Nephron (organoid): ENCODE data around the gene CBX5.
A peak's percentile ranks its signal among the peaks of the same experiment; 100 is the strongest.

Experiments used
- H3K27ac Mint-ChIP-seq, 3 experiments: 2 replicates each; pipeline ENCODE4 v1.8.0; 2020; ENCODE audit warnings: mixed read lengths in 3 of 3, mild to moderate bottlenecking in 2 of 3, moderate library complexity in 1 of 3
- H3K27me3 Mint-ChIP-seq: 2 replicates; pipeline ENCODE4 v1.8.0; 2021; ENCODE audit warnings: low read depth, mild to moderate bottlenecking, moderate library complexity, mixed read lengths
- H3K36me3 Mint-ChIP-seq: 2 replicates; pipeline ENCODE4 v1.8.0; 2020; ENCODE audit warnings: low read depth, mixed read lengths
- H3K4me1 Mint-ChIP-seq: 2 replicates; pipeline ENCODE4 v1.8.0; 2020; ENCODE audit warnings: mixed read lengths
- H3K4me3 Mint-ChIP-seq, 3 experiments: 2 replicates each; pipeline ENCODE4 v1.8.0; 2020; ENCODE audit warnings: mild to moderate bottlenecking in 3 of 3, mixed read lengths in 3 of 3, moderate library complexity in 2 of 3
- H3K9me3 Mint-ChIP-seq: 2 replicates; pipeline ENCODE4 v1.8.0; 2020; ENCODE audit warnings: mixed read lengths
- TF ChIP-seq, protein P1 (sequence below), 3 experiments: fragments of 200-600 bp; sonication (generic); IDR thresholded peaks; one replicate each; pipeline ENCODE4 v1.5.0; 2021; ENCODE audit warnings: antibody characterized with exemption in 3 of 3; ENCODE audit not compliant: unreplicated experiment in 3 of 3

Gene CBX5

DNA sequence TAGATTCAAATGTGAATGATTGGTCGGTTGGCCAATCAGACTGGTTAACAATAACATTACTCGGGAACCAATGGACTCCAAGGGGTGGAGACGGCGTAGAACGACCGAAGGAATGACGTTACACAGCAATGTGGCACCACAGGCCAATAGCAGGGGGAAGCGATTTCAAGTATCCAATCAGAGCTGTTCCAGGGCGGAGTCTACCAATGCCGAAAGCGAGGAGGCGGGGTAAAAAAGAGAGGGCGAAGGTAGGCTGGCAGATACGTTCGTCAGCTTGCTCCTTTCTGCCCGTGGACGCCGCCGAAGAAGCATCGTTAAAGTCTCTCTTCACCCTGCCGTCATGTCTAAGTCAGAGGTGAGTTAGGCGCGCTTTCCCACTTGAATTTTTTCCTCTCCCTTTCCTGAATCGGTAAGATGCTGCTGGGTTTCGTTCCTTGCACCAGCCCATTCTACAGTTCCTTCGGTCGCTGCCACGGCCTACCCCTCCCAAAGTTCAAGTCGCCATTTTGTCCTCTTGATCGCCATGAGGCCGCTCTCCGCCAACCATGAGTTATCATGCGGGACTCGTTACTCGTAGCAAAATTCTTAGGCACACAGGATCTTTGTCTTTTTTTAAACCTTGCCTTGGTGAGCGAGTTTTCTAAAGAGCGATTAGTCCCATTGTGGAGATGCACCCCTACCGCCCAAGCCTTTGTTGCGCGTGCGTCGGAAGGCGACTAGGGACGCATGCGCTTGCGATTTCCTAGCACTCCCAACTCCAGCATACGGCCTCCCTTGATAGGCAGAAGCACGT, 742 bp upstream of the CBX5 start, which contains the start of gene HNRNPA1:
Gene HNRNPA1, plus strand, starts transcription at position 259 of the 793 bp plus-strand sequence. Its CDS starts 82 bp downstream, at position 341.
- TF ChIP-seq, protein P1, sequence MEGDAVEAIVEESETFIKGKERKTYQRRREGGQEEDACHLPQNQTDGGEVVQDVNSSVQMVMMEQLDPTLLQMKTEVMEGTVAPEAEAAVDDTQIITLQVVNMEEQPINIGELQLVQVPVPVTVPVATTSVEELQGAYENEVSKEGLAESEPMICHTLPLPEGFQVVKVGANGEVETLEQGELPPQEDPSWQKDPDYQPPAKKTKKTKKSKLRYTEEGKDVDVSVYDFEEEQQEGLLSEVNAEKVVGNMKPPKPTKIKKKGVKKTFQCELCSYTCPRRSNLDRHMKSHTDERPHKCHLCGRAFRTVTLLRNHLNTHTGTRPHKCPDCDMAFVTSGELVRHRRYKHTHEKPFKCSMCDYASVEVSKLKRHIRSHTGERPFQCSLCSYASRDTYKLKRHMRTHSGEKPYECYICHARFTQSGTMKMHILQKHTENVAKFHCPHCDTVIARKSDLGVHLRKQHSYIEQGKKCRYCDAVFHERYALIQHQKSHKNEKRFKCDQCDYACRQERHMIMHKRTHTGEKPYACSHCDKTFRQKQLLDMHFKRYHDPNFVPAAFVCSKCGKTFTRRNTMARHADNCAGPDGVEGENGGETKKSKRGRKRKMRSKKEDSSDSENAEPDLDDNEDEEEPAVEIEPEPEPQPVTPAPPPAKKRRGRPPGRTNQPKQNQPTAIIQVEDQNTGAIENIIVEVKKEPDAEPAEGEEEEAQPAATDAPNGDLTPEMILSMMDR (IDR thresholded peaks at IDR 0.05; ENCODE audit: unreplicated experiment in 3 of 3): no peak
- no peak within 1 kb of the TSS for H3K27ac Mint-ChIP-seq
- H3K27me3 Mint-ChIP-seq: no peaks in the 10 kb centered on the region
- H3K4me3 Mint-ChIP-seq: no peak within 1 kb of the TSS
- peaks cover 51% of the 10 kb centered on the region for H3K4me1 Mint-ChIP-seq
- H3K9me3 Mint-ChIP-seq: no peaks in the 10 kb centered on the region
- H3K36me3 Mint-ChIP-seq: peaks cover 6% of the 10 kb centered on the region

DNA sequence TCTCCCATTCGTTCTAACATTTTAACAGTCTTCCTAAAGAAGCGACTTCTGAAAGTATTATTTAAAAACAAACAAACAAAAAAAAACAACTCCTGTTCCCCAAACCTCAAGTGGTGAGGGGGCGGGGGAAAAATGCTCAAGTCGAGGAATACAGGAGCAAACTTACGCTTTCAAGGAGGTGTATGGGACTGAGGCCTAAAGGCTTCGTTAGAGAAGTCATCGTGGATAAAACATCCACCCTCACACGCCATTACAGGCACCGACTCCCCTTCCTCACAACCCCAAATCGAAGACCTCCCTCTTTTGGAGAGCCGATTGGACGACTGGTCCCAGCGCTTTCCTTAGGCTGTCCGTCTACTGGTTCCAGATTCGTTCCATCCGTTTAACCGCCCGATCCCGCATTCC, 693 bp downstream of the CBX5 start:
- Mint-ChIP-seq H3K4me3 (no peak overlapping the region), H3K36me3 (peaks cover 12% of the 10 kb centered on the region), H3K27ac (no peak overlapping the region), H3K9me3 (no peaks in the 10 kb centered on the region), H3K27me3 (no peaks in the 10 kb centered on the region), H3K4me1 (peaks cover 46% of the 10 kb centered on the region)
- TF ChIP-seq, protein P1 (IDR thresholded peaks at IDR 0.05; ENCODE audit: unreplicated experiment in 3 of 3): no peak

DNA sequence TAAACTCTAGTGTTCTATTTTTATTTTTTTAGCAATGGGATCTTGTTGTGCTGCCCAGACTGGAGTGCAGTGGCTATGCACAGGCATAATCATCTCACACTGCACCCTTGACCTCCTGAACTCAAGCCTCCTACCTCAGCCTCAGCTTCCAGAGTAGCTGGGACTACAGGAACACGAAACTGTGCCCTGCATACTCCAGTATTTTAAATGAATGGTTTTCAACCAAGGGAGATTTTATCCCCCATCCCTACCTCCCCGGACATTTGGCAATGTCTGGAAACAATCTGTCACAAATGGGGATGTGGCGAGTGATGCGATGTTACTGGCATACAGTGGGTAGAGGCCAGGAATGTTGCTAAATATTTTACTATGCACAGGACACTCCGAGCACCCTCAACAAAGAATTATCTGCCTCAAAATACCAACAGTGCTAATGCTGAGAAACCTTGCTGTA, 2.1 kb downstream of the CBX5 start:
- Mint-ChIP-seq H3K4me3 (no peak overlapping the region), H3K27me3 (no peaks in the 10 kb centered on the region), H3K9me3 (no peaks in the 10 kb centered on the region), H3K4me1 (peaks cover 44% of the 10 kb centered on the region), H3K36me3 (peaks cover 26% of the 10 kb centered on the region), H3K27ac (no peak overlapping the region)
- TF ChIP-seq, protein P1 (IDR thresholded peaks at IDR 0.05; ENCODE audit: unreplicated experiment in 3 of 3): no peak

DNA sequence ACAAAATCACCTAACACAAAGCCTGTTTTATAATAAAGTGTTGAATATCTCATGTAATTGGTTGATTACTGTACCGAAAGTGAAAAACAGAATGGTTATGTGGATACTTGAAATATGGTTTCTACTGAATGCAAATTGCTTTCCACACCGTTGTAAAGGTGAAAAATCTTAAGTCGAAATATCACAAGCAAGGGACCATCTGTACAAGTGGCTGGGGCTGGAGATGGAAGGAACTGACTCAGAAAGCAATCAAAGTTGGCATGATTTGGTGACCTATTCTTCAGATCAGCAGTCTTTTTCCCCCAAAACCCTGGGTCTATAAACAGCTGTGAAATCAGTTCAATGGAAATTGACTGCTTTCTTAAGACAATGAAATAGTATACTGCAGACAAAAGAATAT, 3.6 kb downstream of the CBX5 start:
- Mint-ChIP-seq H3K4me1 (peaks cover 44% of the 10 kb centered on the region), H3K27me3 (no peaks in the 10 kb centered on the region), H3K27ac (peak overlapping the region; percentile 55 to 76 (median 76)), H3K9me3 (no peaks in the 10 kb centered on the region), H3K4me3 (peak overlapping the region; percentile 46 to 76 (median 58)), H3K36me3 (peaks cover 39% of the 10 kb centered on the region)
- TF ChIP-seq, protein P1 (IDR thresholded peaks at IDR 0.05; ENCODE audit: unreplicated experiment in 3 of 3): no peak

DNA sequence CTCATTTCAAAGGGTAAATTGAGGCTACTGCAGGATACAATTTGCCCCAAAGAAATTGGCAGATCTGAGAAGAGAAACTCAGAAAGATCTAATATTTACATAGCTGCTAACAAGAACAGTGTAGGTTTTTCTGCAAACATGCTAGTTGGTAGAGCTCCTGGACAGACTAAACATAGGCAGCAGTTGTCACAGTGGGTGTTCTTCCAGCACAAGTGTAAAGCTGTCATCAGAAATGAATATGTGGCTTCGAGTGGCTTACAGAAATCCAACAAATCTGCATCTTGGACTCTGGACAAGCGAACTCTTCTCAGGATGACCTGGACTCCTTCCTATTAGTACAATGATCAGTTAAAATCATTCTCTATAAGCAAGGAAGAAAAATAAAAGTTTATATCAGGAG, 5.9 kb downstream of the CBX5 start:
- Mint-ChIP-seq H3K9me3 (no peaks in the 10 kb centered on the region), H3K36me3 (peaks cover 39% of the 10 kb centered on the region), H3K27me3 (no peaks in the 10 kb centered on the region), H3K4me3 (peak overlapping the region in 1 of 3 experiments; percentile 61), H3K27ac (peak overlapping the region; percentile 46 to 77 (median 73)), H3K4me1 (peaks cover 44% of the 10 kb centered on the region)
- TF ChIP-seq, protein P1 (IDR thresholded peaks at IDR 0.05; ENCODE audit: unreplicated experiment in 3 of 3): no peak

DNA sequence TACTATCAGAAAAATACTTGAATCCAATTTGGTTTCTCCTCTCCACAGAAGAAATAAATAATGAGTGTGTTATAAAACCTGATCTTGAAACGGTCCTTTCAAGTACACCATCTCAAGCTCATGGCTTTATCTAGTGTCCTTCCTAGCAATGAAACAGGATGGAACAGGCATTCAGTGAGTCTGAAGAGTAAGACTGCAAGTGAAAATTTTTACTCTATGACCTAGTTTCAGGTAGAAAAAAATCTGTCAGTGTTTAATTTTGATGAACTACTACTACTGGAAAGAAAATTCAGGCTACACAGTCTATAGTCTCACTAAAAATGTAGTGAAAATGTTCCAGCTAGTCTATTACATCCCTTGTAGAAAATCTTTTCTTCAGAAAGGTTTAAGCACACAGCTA, 7.7 kb downstream of the CBX5 start:
- H3K9me3 Mint-ChIP-seq: no peaks in the 10 kb centered on the region
- peak overlapping the region; percentile 32 to 71 (median 67) for H3K27ac Mint-ChIP-seq
- TF ChIP-seq, protein P1 (IDR thresholded peaks at IDR 0.05; ENCODE audit: unreplicated experiment in 3 of 3): no peak
- no peak overlapping the region for H3K4me3 Mint-ChIP-seq
- H3K27me3 Mint-ChIP-seq: no peaks in the 10 kb centered on the region
- peaks cover 45% of the 10 kb centered on the region for H3K36me3 Mint-ChIP-seq
- peaks cover 42% of the 10 kb centered on the region for H3K4me1 Mint-ChIP-seq
